HPDE6-E6E7 (cell line): ENCODE data around the gene ANKRD30A.
"Not testable (repeated sequence)": the region's sequence is repeated elsewhere in the genome, so short reads cannot be mapped to it uniquely, and the experiment has no call there.

Experiments used
- DNase-seq: peaks from one replicate; pipeline ENCODE4 v3.0.0; 2011; ENCODE audit warnings: missing footprints; ENCODE audit errors: extremely low spot score

ANKRD30A gene, protein sequence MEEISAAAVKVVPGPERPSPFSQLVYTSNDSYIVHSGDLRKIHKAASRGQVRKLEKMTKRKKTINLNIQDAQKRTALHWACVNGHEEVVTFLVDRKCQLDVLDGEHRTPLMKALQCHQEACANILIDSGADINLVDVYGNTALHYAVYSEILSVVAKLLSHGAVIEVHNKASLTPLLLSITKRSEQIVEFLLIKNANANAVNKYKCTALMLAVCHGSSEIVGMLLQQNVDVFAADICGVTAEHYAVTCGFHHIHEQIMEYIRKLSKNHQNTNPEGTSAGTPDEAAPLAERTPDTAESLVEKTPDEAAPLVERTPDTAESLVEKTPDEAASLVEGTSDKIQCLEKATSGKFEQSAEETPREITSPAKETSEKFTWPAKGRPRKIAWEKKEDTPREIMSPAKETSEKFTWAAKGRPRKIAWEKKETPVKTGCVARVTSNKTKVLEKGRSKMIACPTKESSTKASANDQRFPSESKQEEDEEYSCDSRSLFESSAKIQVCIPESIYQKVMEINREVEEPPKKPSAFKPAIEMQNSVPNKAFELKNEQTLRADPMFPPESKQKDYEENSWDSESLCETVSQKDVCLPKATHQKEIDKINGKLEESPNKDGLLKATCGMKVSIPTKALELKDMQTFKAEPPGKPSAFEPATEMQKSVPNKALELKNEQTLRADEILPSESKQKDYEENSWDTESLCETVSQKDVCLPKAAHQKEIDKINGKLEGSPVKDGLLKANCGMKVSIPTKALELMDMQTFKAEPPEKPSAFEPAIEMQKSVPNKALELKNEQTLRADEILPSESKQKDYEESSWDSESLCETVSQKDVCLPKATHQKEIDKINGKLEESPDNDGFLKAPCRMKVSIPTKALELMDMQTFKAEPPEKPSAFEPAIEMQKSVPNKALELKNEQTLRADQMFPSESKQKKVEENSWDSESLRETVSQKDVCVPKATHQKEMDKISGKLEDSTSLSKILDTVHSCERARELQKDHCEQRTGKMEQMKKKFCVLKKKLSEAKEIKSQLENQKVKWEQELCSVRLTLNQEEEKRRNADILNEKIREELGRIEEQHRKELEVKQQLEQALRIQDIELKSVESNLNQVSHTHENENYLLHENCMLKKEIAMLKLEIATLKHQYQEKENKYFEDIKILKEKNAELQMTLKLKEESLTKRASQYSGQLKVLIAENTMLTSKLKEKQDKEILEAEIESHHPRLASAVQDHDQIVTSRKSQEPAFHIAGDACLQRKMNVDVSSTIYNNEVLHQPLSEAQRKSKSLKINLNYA (N-terminal part only)

DNA sequence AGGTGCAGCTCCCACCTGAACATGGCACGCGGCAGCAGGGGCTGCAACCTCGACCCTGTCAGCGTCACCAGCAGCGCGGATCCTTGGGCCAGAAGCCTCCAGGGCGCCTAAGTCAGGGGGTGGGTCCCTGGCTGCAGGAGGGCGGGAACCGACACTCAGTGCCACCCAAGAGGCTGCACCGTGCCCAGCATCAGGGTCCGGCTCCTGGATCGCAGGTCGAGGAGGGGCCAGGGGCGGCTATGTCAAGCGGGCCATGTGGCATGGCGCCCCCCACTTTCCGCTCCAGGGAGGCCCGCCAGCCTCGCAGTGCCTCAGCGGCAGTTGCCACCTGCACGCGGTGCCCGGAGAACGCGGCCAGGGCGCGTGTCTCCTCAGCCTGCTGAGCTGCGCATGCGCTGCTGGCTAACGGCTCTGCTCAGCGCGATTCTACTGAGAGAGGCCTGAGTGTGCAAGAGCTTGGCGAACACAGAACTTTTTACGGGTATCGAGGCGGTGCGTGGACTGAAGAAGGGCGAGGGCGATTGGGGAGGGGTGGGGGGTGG lies at the start of gene ANKRD30A:
TSS of gene ANKRD30A (plus strand) at position 408 of the 542 bp plus-strand sequence. CDS start 190 bp downstream, outside the sequence.
- no peak for DNase-seq

DNA sequence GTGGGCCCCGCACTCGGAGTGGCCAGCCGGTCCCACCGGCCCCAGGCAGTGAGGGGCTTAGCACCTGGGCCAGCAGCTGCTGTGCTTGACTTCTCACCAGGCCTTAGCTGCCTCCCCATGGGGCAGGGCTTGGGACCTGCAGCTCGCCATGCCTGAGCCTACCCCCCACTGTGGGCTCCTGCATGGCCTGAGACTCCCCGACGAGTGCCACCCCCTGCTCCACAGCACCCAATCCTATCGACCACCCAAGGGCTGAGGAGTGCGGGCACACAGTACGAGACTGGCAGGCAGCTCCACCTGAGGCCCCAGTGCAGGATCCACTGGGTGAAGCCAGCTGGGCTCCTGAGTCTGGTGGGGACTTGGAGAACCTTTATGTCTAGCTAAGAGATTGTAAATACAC lies 49.3 kb upstream of the ANKRD30A start:
- not testable (repeated sequence) for DNase-seq

DNA sequence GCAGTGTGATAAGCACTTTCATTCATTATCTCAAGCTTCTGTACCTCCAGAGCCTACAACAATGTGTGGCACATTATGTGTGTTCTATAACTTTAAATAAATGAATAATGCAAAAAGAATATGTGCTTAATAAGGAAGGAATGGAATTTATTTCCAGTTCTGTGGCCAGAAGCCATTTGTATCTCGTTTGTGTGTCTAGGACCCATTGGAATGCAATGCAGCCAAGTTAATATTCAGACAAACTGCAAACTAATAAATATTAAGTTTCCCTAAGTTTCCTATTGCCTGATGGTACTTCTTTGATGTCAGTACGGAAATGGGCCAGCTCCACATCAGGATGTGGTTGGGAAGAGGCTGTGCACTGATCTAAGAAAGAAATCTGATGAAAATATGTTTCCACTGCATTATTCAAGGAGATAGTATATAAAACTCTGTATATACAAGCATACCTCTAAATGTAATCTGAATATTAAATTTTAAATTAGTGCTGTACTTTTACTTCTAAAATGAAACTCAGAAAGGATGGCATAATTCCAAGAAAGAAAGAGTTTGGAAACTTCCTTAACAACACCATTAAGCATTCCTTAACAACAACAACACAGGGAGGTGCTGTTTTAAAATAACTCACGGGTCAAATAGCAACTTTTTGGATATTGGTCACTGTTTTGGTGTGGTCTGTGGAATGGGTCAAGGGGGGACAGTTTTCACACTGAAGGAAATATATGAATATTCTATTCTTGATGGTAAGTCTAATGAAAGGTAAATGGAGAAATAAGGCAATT lies 29.4 kb upstream of the ANKRD30A start:
- DNase-seq = no peak

DNA sequence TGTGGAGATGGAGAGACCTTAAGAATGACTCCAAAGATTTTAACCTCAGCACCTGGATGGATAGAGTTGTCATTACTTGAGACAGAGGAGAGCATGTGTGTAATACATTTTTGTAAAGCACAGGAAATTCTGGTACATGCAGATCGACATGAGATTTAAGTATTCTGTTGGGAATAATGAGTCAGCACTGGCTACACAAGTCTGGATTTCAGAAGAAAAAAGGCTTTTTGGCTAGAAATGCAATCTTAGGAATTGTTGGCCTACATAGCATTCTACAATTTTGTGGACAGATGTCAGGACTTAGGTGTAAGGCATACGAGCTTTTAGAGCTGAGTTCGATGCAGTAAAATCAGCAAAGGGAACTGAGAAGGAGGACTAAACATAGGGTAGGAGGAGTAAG lies 24.1 kb upstream of the ANKRD30A start:
- no peak for DNase-seq

DNA sequence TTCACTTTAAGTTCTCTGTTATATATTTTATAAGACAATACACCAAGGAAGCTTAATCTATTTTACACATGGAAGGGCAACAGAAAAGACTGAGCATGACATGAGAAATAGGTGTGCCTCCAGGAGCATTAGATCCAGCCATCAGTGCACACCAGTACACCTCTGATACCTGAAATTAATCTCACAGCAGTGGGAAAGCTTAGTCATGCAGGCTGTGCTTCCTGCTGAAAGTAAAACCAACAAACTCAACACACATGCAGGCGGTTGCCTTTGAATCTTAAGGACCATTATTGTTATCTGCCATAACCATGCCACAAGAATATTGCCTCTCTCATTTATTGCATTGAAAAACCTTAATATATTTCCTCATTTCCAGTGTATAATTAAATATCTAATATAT lies 16.4 kb upstream of the ANKRD30A start:
- no peak for DNase-seq

DNA sequence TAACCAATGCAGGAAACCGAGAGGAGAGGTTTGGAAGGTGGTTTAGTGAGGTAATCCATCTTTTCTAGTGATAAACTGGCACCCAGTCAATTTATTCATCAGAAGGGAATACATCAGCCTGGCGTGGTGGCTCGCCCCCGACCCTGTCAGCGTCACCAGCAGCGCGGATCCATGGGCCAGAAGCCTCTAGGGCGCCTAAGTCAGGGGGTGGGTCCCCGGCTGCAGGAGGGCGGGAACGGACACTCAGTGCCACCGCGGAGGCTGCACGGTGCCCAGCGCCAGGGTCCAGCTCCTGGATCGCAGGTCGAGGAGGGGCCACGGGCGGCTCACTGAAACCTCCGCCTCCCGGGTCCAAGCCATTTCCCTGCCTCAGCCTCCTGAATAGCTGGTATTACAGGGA lies 866 bp upstream of the ANKRD30A start:
- DNase-seq = no peak

DNA sequence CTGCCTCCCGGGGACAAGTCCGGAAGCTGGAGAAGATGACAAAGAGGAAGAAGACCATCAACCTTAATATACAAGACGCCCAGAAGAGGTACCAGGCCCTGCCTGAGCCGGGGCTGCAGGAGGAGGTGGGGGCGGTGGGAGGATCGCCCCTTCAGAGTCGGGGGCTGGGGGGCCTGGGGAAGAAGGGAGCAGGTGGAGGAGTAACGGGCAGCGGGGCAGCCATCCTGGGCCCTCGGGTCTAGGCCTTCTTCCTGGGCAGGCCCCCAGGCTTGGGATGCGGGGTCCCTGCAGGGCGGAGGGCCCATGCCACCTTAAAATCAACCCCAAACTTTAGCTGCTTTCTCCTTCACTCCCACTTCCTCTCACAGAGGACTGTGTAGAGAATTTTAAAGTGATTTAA lies 523 bp downstream of the ANKRD30A start:
- no peak for DNase-seq

DNA sequence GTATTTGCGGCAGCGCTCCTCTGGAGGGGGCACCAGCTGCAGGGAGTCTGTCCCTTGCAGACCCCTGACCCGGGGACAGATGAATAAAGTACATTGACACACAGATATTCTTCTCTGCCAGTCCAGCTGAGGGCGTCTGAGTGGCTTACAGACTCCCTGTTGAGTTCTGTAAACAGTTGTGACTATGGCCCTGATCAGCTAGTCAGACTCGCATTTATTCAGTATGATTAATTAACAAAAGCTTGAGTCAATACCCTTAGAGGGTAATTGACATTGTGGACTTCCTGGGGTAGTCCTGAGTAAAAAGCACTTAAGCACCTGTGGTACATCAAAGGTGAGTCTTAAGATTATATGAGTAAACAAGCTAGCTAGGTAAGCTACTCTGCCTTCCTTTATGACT lies 21.0 kb downstream of the ANKRD30A start:
- no peak for DNase-seq

DNA sequence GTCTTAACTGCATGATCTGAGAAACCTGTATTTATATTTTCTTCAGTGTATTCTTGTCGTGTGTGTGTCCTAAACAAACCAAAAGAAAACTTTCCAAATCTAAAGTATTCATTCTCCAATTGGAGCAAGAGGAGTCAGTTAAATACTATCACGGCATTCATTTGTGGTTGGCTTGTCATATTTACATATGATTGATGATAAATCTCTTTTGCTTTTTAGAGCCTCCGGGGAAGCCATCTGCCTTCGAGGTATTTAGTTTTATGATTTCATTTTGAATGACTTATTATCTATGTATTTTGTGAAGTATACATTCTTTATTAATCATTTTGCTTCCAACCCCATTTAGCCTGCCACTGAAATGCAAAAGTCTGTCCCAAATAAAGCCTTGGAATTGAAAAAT lies 37.0 kb downstream of the ANKRD30A start:
- DNase-seq = not testable (repeated sequence)

DNA sequence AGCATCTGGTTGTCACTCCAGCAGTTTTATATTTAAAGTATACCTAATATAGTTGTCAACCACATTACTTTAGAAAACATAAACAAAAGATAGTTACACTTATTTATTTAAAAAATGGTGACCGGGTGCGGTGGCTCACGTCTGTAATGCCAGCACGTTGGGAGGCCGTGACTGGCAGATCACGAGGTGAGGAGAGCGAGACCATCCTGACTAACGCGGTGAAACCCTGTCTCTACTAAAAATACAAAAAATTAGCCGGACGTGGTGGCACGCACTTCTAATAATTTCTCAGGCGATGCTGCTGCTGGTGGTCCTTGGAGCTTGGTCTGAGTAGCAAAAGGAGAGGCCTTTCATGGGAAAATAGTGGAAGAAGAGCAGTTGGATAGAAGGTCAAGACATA lies 46.5 kb downstream of the ANKRD30A start:
- DNase-seq = not testable (repeated sequence)

DNA sequence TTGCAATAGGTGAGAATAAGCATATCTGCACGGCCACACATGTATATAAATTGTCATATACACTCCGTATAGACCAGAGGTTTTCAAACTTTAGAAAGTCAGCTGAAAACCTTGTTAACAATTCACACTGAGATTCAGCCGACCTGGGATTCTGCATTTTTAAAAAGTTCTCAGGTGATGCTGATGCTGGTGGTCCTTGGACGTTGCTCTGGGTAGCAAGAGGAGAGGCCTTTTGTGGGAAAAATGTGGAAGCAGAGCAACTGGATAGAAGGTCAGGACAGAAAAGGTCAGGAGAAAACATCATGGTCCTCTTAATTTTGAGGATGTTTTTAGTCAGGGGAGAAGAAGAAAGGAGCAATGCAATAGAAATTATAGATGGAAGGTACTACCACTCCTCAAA lies 52.9 kb downstream of the ANKRD30A start:
- not testable (repeated sequence) for DNase-seq

DNA sequence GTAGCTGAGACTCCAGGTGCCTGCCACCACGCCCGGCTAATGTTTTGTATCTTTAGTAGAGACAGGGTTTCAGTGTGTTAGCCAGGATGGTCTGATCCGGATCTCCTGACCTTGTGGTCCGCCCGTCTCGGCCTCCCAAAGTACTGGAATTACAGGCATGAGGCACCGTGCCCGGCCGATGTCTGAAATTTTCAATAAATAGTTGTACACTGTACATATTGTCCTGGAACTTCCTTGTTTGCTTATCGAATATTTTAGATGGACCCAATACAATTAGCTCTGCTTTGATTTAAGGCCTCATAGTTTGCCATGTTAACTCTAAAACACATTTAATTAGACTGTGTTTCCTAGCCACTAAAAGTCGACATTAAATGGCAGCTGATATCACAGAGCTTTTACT lies 57.3 kb downstream of the ANKRD30A start:
- not testable (repeated sequence) for DNase-seq

DNA sequence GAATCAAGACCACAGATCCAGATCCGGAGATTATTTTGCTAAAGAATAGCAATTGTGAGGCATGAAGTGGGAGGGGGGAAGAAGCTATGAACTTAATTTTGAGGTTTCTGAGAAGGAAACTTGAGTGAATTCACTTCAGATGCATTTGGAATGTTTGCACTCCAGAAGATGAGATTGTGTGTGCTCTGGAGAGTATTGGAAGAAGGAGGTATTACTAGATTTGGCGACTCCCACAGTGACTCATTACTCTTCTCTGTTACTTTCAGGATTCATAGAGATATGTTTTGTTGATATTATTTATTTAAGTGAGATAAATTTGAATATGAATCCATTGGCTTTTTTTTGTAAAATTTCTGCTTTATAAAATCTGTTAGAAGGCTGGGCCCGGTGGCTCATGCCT lies 80.7 kb downstream of the ANKRD30A start:
- no peak for DNase-seq

DNA sequence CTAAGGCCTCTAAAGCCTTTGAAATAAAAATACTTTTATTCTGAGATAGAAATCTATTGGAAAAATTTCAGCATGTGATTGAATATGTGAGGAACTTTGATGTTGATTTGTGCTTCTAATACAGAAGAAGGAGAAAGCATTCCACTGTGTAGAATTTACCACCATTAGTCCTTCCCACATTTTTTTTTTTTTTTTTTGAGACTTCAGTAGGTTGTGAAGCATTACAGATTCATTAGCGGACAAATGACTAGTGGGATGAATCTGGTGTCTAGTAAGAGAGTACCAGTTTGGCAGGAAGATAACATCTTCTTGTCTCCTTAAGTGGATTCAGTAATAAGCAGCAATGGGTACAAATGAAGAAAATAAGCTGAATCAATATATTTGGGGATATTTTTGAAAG lies 95.5 kb downstream of the ANKRD30A start:
- DNase-seq = no peak

DNA sequence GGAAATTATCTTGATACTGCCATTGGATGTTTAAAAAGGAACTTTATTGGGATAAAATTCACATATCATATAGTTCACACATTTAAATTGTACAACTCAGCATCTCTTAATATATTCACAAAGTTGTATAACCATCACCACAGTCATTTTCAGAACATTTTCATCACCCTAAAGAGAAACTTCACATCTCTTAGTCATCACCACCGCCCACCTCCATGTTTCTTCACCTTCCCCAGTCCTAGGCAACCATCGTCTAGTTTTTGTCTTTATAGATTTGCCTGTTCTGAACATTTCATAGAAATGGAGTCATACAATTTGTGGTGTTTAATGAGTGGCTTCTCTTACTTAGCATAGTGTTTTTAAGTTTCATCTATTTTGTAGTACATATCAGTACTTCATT lies 96.6 kb downstream of the ANKRD30A start:
- DNase-seq = no peak

DNA sequence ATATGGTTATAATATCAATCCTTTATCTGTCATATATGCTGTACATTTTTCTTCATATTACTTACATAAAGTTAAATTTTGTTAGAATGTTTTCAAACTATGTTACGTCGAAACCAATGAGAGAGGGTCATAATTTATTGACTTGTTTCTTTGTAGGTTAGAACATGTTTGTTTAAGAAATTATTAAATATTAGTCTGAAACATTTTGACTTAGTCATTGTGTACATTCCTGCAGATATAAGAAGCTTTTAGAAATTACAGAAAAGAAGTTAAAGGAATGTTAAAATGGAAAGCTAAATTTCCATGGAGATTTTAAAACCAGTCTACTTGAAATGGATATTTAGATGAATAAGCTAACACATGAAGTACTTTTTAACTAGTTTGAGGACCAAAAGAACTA lies 99.8 kb downstream of the ANKRD30A start:
- DNase-seq = no peak

DNA sequence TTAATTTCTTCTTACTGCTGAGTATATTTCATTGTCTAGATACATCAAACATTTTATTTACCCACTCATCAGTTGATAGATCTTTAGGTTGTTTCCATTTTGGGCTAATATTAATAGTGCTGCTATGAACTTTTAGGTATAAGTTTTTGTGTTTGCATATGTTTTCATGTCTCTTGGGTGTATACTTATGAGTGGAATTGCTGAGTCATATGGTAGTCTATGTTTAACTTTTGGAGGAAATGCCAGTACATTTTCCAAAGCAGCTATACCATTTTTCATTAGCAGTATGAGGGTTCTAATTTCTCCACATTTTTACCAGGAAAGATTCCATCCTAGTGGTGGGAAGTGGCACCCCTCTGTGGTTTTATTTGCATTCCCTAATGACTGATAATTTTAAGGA lies 101.1 kb downstream of the ANKRD30A start:
- no peak for DNase-seq

DNA sequence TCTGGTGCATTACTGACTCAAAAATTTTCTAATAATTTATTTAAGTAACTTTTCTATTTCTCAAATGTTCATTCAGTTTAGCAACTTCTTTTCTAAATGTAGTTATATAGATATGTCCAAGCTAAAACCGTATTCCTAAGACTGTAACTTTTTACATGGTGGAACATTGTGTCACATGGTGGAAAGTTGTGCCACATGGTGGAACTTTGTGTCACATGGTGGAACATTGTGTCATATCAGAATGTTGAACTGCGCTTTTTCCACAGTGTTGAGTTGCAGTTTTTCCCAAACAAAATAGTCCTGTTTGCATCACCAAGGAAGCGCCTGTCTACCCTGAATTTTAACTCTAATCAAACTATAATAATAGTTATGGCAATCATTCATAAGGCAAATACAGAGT lies 109.3 kb downstream of the ANKRD30A start:
- DNase-seq = no peak

DNA sequence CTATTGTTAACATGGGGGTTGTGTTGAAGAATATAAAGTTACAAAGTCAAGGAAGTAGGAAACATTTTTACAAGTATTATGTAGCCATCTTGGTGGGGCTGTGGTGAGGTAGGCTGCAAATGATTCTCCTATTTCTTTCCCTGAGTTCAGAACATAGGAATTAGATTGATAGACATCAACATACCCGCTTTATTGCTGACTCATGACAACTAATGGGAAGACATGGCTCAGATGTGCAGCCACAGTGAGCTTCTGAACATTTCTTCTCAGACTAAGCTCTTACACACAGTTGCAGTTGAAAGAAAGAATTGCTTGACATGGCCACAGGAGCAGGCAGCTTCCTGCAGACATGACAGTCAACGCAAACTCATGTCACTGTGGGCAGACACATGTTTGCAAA lies 110.7 kb downstream of the ANKRD30A start:
- DNase-seq = no peak

DNA sequence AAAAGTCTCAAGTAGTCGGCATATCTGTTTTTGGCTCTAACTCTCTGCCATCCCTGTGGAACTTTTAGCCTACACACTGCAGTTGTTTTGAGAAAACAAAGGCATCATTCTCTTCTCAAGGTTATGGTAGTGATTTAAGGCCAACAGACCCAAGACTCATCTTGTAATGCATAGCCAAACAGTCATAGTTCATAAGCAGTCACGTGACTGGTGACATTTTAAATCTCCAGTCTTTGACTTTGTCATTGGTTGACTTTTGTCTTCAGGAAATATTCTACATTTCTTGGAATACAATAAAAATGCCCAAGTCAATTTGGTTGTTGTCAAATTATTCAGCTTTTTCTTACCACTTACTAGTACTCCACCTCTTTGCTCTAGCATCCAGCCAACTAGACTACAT lies 114.8 kb downstream of the ANKRD30A start:
- DNase-seq = no peak

DNA sequence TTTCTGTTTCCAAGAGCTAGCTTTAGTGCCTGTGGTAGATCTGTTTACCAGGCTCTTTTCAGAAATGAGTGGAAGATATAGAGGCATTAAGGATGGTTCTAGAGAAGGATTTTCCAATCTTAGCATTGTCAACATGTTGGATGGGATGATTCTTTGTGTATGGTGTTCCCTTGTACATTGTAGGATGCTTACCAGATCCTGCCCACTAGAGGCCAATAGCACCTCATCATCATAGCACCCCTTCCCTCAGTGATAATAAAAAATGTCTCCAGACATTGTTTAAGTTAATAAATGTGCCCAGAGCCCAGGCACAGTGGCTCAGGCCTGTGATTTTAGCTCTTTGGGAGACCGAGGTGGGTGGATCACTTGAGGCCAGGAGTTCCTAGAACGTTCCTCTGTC lies 121.2 kb downstream of the ANKRD30A start:
- DNase-seq = no peak
